ENCODE measurements around the gene INPP5A. TPM values are rescaled to one million over a fixed set of nuclear protein-coding genes. Genes with fewer than 3 reads are reported as not detected.
A peak's percentile ranks its signal among the peaks of the same experiment; 100 is the strongest.

Gene INPP5A
- total and polyA plus RNA-seq, 2 of the 13 experiments (the other 11 are each of a cell fraction or from before 2014, with no cell fraction given), result 17.5 to 37.9 TPM

DNA sequence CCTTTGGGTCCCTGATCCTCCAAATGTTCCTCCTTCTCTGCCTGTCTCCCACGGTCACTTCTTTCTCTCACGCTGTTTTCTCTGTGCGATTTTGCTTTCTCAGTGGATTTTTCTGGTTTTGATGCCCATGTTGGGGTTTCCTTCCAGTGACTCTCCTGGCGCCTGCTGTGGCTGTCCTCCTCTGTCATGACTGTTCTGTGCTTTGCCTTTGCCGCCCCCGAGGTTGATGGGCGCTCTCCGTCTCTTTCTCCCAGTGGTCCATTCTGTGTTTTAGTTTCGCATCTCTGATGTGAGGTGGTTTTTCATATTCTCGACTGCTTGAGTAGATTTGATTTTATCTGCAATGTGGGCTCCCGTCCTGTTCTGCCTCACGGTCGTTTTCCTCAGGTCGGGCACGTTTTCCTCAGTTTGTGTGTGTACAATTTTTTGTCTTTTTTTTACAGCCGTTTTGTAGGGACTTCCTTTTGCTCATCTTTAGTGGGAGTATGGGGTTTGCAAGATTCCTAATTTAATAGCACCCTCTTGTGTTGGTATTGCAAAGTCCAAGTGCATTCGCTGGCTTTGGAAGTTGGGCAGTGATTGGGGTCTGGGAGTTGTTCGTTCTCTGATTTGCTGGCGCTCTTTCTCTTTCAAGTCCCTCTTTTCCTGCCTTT lies 100.0 kb downstream of the INPP5A start (continued):
- TF ChIP-seq, protein P1, sequence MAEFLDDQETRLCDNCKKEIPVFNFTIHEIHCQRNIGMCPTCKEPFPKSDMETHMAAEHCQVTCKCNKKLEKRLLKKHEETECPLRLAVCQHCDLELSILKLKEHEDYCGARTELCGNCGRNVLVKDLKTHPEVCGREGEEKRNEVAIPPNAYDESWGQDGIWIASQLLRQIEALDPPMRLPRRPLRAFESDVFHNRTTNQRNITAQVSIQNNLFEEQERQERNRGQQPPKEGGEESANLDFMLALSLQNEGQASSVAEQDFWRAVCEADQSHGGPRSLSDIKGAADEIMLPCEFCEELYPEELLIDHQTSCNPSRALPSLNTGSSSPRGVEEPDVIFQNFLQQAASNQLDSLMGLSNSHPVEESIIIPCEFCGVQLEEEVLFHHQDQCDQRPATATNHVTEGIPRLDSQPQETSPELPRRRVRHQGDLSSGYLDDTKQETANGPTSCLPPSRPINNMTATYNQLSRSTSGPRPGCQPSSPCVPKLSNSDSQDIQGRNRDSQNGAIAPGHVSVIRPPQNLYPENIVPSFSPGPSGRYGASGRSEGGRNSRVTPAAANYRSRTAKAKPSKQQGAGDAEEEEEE (CRISPR knock-in tag; IDR thresholded peaks at IDR 0.05; ENCODE audit: borderline replicate concordance), result no peak
- TF ChIP-seq POLR2A (IDR thresholded peaks at IDR 0.05; ENCODE audit: insufficient read depth in 1 of 2, low read depth in 2 of 2, low read length in 2 of 2) (no peak), KLF6 (CRISPR knock-in tag; IDR thresholded peaks at IDR 0.05) (no peak), HNRNPH1 (optimal IDR thresholded peaks at IDR 0.05; ENCODE audit: low read depth, low read length) (no peak), CREM (IDR thresholded peaks at IDR 0.05) (no peak), CREM (CRISPR knock-in tag; IDR thresholded peaks at IDR 0.05) (no peak), NR2F2 (IDR thresholded peaks at IDR 0.05; ENCODE audit: borderline replicate concordance, low read depth) (no peak), RAD21 (CRISPR knock-in tag; IDR thresholded peaks at IDR 0.05) (peak; percentile 74), ZBTB7A (CRISPR knock-in tag; IDR thresholded peaks at IDR 0.05) (no peak), STAG1 (CRISPR knock-in tag; IDR thresholded peaks at IDR 0.05) (peak; percentile 91), ZNF382 (CRISPR knock-in tag; IDR thresholded peaks at IDR 0.05; ENCODE audit: borderline replicate concordance) (no peak), SMC3 (IDR thresholded peaks at IDR 0.05; ENCODE audit: low read length) (peak; percentile 78), ZNF772 (CRISPR knock-in tag; IDR thresholded peaks at IDR 0.05) (no peak), SMAD1 (CRISPR knock-in tag; IDR thresholded peaks at IDR 0.05; ENCODE audit: borderline replicate concordance, low read depth) (no peak)
- TF ChIP-seq, protein P2, sequence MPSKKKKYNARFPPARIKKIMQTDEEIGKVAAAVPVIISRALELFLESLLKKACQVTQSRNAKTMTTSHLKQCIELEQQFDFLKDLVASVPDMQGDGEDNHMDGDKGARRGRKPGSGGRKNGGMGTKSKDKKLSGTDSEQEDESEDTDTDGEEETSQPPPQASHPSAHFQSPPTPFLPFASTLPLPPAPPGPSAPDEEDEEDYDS (CRISPR knock-in tag; IDR thresholded peaks at IDR 0.05), result no peak
- TF ChIP-seq, protein P3, sequence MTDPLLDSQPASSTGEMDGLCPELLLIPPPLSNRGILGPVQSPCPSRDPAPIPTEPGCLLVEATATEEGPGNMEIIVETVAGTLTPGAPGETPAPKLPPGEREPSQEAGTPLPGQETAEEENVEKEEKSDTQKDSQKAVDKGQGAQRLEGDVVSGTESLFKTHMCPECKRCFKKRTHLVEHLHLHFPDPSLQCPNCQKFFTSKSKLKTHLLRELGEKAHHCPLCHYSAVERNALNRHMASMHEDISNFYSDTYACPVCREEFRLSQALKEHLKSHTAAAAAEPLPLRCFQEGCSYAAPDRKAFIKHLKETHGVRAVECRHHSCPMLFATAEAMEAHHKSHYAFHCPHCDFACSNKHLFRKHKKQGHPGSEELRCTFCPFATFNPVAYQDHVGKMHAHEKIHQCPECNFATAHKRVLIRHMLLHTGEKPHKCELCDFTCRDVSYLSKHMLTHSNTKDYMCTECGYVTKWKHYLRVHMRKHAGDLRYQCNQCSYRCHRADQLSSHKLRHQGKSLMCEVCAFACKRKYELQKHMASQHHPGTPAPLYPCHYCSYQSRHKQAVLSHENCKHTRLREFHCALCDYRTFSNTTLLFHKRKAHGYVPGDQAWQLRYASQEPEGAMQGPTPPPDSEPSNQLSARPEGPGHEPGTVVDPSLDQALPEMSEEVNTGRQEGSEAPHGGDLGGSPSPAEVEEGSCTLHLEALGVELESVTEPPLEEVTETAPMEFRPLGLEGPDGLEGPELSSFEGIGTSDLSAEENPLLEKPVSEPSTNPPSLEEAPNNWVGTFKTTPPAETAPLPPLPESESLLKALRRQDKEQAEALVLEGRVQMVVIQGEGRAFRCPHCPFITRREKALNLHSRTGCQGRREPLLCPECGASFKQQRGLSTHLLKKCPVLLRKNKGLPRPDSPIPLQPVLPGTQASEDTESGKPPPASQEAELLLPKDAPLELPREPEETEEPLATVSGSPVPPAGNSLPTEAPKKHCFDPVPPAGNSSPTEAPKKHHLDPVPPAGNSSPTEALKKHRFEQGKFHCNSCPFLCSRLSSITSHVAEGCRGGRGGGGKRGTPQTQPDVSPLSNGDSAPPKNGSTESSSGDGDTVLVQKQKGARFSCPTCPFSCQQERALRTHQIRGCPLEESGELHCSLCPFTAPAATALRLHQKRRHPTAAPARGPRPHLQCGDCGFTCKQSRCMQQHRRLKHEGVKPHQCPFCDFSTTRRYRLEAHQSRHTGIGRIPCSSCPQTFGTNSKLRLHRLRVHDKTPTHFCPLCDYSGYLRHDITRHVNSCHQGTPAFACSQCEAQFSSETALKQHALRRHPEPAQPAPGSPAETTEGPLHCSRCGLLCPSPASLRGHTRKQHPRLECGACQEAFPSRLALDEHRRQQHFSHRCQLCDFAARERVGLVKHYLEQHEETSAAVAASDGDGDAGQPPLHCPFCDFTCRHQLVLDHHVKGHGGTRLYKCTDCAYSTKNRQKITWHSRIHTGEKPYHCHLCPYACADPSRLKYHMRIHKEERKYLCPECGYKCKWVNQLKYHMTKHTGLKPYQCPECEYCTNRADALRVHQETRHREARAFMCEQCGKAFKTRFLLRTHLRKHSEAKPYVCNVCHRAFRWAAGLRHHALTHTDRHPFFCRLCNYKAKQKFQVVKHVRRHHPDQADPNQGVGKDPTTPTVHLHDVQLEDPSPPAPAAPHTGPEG (CRISPR knock-in tag; IDR thresholded peaks at IDR 0.05), result no peak
- TF ChIP-seq, protein P4, sequence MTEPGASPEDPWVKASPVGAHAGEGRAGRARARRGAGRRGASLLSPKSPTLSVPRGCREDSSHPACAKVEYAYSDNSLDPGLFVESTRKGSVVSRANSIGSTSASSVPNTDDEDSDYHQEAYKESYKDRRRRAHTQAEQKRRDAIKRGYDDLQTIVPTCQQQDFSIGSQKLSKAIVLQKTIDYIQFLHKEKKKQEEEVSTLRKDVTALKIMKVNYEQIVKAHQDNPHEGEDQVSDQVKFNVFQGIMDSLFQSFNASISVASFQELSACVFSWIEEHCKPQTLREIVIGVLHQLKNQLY (CRISPR knock-in tag; IDR thresholded peaks at IDR 0.05), result no peak
- TF ChIP-seq, protein P5, sequence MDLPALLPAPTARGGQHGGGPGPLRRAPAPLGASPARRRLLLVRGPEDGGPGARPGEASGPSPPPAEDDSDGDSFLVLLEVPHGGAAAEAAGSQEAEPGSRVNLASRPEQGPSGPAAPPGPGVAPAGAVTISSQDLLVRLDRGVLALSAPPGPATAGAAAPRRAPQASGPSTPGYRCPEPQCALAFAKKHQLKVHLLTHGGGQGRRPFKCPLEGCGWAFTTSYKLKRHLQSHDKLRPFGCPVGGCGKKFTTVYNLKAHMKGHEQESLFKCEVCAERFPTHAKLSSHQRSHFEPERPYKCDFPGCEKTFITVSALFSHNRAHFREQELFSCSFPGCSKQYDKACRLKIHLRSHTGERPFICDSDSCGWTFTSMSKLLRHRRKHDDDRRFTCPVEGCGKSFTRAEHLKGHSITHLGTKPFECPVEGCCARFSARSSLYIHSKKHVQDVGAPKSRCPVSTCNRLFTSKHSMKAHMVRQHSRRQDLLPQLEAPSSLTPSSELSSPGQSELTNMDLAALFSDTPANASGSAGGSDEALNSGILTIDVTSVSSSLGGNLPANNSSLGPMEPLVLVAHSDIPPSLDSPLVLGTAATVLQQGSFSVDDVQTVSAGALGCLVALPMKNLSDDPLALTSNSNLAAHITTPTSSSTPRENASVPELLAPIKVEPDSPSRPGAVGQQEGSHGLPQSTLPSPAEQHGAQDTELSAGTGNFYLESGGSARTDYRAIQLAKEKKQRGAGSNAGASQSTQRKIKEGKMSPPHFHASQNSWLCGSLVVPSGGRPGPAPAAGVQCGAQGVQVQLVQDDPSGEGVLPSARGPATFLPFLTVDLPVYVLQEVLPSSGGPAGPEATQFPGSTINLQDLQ (CRISPR knock-in tag; IDR thresholded peaks at IDR 0.05), result no peak
- TF ChIP-seq, protein P6, sequence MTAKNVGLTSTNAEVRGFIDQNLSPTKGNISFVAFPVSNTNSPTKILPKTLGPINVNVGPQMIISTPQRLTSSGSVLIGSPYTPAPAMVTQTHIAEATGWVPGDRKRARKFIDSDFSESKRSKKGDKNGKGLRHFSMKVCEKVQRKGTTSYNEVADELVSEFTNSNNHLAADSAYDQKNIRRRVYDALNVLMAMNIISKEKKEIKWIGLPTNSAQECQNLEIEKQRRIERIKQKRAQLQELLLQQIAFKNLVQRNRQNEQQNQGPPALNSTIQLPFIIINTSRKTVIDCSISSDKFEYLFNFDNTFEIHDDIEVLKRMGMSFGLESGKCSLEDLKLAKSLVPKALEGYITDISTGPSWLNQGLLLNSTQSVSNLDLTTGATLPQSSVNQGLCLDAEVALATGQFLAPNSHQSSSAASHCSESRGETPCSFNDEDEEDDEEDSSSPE (CRISPR knock-in tag; IDR thresholded peaks at IDR 0.05), result no peak

All from HepG2 (cell line).